Osteocyte (in vitro differentiated cells): Measurements from ENCODE around the gene ANAPC2. TPM values are rescaled to one million over a fixed set of nuclear protein-coding genes. Genes with fewer than 3 reads are reported as not detected.
"Not testable (repeated sequence)": the region's sequence is repeated elsewhere in the genome, so short reads cannot be mapped to it uniquely, and the experiment has no call there.

ENCODE experiments used
- DNase-seq: peaks from one replicate; pipeline ENCODE4 v3.0.0; 2021; ENCODE audit warnings: mixed read lengths; ENCODE audit not compliant: unreplicated experiment; ENCODE audit errors: extremely low spot score
- H3K27ac Mint-ChIP-seq: one replicate; pipeline ENCODE4 v1.8.0; 2021; ENCODE audit warnings: mild to moderate bottlenecking, mixed read lengths; ENCODE audit not compliant: unreplicated experiment
- H3K27me3 Mint-ChIP-seq: one replicate; pipeline ENCODE4 v1.8.0; 2021; ENCODE audit warnings: mixed read lengths; ENCODE audit not compliant: unreplicated experiment
- H3K36me3 Mint-ChIP-seq: one replicate; pipeline ENCODE4 v1.8.0; 2021; ENCODE audit warnings: mixed read lengths; ENCODE audit not compliant: unreplicated experiment
- H3K4me1 Mint-ChIP-seq: one replicate; pipeline ENCODE4 v1.8.0; 2021; ENCODE audit warnings: mixed read lengths; ENCODE audit not compliant: unreplicated experiment
- H3K4me3 Mint-ChIP-seq: one replicate; pipeline ENCODE4 v1.8.0; 2021; ENCODE audit warnings: mild to moderate bottlenecking, moderate library complexity, mixed read lengths; ENCODE audit not compliant: unreplicated experiment
- H3K9me3 Mint-ChIP-seq: one replicate; pipeline ENCODE4 v1.8.0; 2021; ENCODE audit warnings: mixed read lengths; ENCODE audit not compliant: unreplicated experiment
- CTCF ChIP-seq: fragments of 200-600 bp; sonication (generic); IDR thresholded peaks from 2 replicates; pipeline ENCODE4 v1.5.0; 2021; ENCODE audit warnings: antibody characterized with exemption, mild to moderate bottlenecking, moderate library complexity
- total RNA-seq: library from RNA; stranded (reverse); gene quantifications from 2 replicates; pipeline ENCODE4 v1.2.1, GENCODE V29; 2021

Gene ANAPC2
- total RNA-seq, 1 donor from 2014 or later = 61.0 TPM

DNA sequence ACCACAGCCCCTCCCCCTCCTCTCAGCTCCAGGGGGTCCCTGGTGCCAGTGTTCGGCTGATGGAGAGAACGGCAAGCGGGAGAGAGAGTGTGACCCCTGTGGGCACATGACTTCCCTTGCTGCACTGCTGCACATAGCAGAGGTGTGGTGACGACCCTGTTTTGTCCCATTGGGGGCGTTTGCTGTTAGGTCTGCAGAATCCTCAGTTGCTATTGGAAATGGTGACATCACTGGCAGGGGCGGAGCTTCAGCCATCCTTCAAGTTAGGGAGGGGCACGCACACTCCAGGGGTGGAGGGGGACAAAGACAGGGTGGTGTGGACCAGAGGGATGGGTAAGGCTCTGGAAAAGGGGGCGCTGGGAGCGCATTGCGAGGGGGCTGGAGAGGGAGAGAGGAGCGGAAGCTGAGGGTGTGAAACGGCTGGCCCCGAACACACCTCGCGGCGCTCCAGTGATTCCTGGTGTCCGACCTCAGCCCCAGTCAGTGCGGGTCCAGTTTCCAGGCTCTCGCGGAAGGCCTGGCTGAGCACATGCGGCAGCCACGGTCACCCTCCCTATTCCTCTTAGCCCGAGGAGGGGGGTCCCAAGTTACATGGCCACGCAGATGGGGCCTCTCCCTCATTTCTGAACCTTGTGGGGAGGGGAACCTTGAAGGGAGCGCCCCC is 50.2 kb downstream of the ANAPC2 start:
- no peak overlapping the region for H3K4me3 Mint-ChIP-seq
- no peaks in the 10 kb centered on the region for H3K9me3 Mint-ChIP-seq
- no peak for TF ChIP-seq CTCF
- no peaks in the 10 kb centered on the region for H3K36me3 Mint-ChIP-seq
- DNase-seq = no peak
- no peaks in the 10 kb centered on the region for H3K4me1 Mint-ChIP-seq
- H3K27me3 Mint-ChIP-seq = peaks cover 36% of the 10 kb centered on the region
- no peak overlapping the region for H3K27ac Mint-ChIP-seq

DNA sequence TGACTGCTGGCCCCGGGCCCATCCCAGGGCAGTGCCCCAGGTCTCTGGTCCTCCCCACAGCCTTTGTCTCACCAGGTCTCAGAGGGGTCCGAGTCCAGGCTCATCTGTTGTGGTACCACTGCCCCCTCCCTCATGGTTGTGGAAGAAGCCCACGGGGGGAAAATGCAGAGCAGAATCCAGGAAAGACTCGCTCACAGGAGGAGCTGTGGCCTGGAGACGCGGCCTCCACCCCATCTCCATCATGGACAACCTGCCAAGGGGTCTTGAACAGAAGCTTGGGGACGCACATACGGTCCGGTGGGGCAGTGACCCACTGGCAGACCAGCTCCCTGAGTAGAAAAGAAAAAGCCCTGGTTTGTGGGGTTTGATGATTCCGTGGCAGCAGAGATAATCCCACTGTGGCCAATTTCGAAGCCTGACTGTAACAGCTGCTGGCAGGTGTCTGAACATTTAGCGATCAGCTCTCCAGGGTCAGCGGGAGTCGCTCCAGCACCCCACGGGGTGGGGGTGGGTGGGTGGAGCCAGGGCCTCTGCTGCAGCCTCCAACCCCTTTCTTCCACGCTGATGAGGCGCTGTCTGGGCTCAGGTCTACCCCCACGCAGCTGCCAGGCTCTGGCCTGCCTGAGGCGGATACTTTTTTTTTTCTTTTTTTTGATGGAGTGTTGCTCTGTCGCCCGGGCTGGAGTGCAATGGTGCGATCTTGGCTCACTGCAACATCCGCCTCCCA is 51.3 kb downstream of the ANAPC2 start:
- H3K27me3 Mint-ChIP-seq = peaks cover 33% of the 10 kb centered on the region
- H3K27ac Mint-ChIP-seq = no peak overlapping the region
- H3K4me3 Mint-ChIP-seq = no peak overlapping the region
- H3K36me3 Mint-ChIP-seq = no peaks in the 10 kb centered on the region
- no peak for DNase-seq
- H3K4me1 Mint-ChIP-seq = no peaks in the 10 kb centered on the region
- TF ChIP-seq CTCF = no peak
- H3K9me3 Mint-ChIP-seq = no peaks in the 10 kb centered on the region

GRCh38 chr9:137136261-137136880 is 52.0 kb downstream of the ANAPC2 start:
- no peak overlapping the region for H3K4me3 Mint-ChIP-seq
- peak; percentile 81 for DNase-seq
- no peak overlapping the region for H3K27ac Mint-ChIP-seq
- H3K36me3 Mint-ChIP-seq = no peaks in the 10 kb centered on the region
- no peak for TF ChIP-seq CTCF
- peaks cover 31% of the 10 kb centered on the region for H3K27me3 Mint-ChIP-seq
- H3K9me3 Mint-ChIP-seq = no peaks in the 10 kb centered on the region
- H3K4me1 Mint-ChIP-seq = no peaks in the 10 kb centered on the region

DNA sequence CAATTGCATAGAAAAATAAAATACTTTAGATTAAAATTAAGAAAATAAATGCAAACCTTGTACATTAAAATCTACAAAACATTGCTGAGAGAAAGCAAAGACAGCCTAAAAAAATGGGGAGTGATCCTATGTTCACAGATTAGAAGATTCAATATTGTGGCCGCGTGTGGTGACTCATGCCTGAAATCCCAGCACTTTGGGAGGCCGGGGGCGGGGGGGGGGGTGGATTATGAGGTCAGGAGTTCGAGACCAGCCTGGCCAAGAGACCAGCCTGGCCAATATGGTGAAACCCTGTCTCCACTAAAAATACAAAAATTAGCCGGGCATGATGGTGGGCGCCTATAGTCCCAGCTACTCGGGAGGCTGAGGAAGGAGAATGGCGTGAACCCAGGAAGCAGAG is 53.2 kb downstream of the ANAPC2 start:
- not testable (repeated sequence) for DNase-seq, H3K4me3 Mint-ChIP-seq, H3K27ac Mint-ChIP-seq, H3K4me1 Mint-ChIP-seq, H3K9me3 Mint-ChIP-seq, H3K36me3 Mint-ChIP-seq
- H3K27me3 Mint-ChIP-seq = peaks cover 24% of the 10 kb centered on the region

DNA sequence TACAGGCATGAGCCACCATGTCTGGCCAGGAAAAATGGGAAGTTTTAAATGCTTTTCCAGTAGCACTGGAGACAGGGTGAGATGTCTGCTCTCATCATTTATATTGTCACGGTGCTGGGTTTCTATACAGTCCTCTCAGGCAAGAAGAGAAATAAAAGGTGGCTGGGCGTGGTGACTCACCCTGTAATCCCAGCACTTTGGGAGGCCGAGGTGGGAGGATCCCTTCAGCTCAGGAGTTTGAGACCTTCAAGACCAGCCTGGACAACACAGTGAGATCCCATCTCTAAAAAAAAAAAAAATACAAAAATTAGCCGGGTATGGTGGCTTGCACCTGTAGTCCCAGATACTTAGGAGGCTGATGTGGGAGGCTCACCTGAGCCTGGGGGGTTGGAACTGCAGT is 54.2 kb downstream of the ANAPC2 start:
- Mint-ChIP-seq H3K27me3 (peaks cover 16% of the 10 kb centered on the region), H3K4me3 (no peak overlapping the region), H3K4me1 (peaks cover 2% of the 10 kb centered on the region), H3K9me3 (no peaks in the 10 kb centered on the region), H3K27ac (no peak overlapping the region), H3K36me3 (no peaks in the 10 kb centered on the region)
- no peak for TF ChIP-seq CTCF
- no peak for DNase-seq
